Upper lobe of right lung (tissue), 1 donor: ENCODE data around the gene ADGRG1. TPM values are rescaled to one million over a fixed set of nuclear protein-coding genes. Genes with fewer than 3 reads are reported as not detected.

Experiments
- ATAC-seq: fragments of 200-7000 bp; cut with Tn5 transposase; one replicate; pipeline ENCODE4 v1.9.1; 2020; ENCODE audit warnings: mild to moderate bottlenecking, moderate library complexity
- DNase-seq: peaks from one replicate; pipeline ENCODE4 v3.0.0-alpha.2; 2020
- H3K27ac ChIP-seq: fragments of 200-600 bp; one replicate; pipeline ENCODE4 v1.8.0; 2022
- H3K27me3 ChIP-seq: fragments of 200-600 bp; one replicate; pipeline ENCODE4 v1.8.0; 2022; ENCODE audit warnings: mild to moderate bottlenecking
- H3K36me3 ChIP-seq: fragments of 200-600 bp; one replicate; pipeline ENCODE4 v1.8.0; 2022
- H3K4me1 ChIP-seq: fragments of 200-600 bp; one replicate; pipeline ENCODE4 v1.8.0; 2022
- H3K4me3 ChIP-seq: fragments of 200-600 bp; one replicate; pipeline ENCODE4 v1.8.0; 2022; ENCODE audit warnings: mild to moderate bottlenecking
- H3K9me3 ChIP-seq: fragments of 200-600 bp; one replicate; pipeline ENCODE4 v1.8.0; 2022
- CTCF ChIP-seq: fragments of 200-600 bp; IDR thresholded peaks from one replicate; pipeline ENCODE4 v1.8.0; 2022; ENCODE audit warnings: antibody characterized with exemption
- intact Hi-C: fragments of 100-400 bp; cut with DNase I; formaldehyde crosslinking; loops from one replicate; pipeline ENCODE4 v1.11.0; 2022
- total RNA-seq: library from RNA; stranded (reverse); fragmentation: NEBNext Ultra II Directional; extraction: Animal tissue kit (Norgen Biotek cat#: 25700); gene quantifications from one replicate; pipeline ENCODE4 v1.2.1, GENCODE V29; 2021
- donor health status: DM: no; HTN: yes; CAD: no; lungs with severe emphysema.

Gene ADGRG1
- total RNA-seq, 1 donor from 2014 or later: 66.9 TPM

- no peak overlapping the region for H3K4me3 ChIP-seq
- H3K27me3 ChIP-seq: peaks cover 4% of the 10 kb centered on the region
- TF ChIP-seq CTCF: no peak
- no peaks in the 10 kb centered on the region for H3K36me3 ChIP-seq
- no peak for ATAC-seq
- no peaks in the 10 kb centered on the region for H3K9me3 ChIP-seq
- intact Hi-C loops: loop anchor here (5.0 kb wide), 1 partner anchor 53 kb away; no protein-coding TSS in a partner anchor
- H3K27ac ChIP-seq: peak overlapping the region; percentile 70
- no peak for DNase-seq
- H3K4me1 ChIP-seq: peaks cover 34% of the 10 kb centered on the region
Measured at GRCh38 chr16:57645169-57645568, 16.7 kb downstream of the ADGRG1 start.

DNA sequence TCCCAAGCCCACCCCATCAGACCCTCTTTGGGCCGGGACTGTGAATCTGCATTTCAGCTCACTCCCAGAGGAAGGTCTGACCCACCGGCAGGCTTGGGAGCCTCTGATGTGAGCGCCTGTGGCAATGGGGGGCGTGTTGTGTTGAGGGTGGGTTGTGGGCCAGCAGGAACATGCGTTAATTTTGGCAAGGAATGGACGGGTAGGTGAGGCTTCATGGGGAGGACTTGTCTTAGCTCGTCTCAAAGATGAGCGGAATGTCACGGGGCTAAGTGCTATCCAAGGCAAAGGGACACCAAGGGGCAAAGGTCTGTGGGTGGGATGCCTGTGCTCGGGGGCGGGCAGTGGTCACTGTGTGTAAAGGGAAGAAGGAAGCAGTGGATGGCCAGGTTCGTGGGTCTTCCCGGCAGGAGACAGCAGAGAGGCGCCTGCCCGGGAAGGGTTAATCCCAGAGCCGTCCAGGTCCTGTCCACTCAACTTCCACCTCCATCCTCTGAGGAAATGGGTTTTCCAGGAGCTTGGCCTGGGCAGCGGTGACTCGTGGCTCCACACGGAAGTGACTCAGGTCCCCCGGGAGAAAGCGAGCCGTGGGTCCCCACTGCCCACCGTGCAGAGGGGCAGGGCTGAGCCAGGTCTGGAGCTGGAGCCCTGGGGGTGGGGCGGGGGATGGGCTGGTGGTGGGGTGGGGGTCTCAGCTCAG is 17.4 kb downstream of the ADGRG1 start:
- Histone ChIP-seq H3K4me1 (peaks cover 29% of the 10 kb centered on the region), H3K4me3 (no peak overlapping the region), H3K27me3 (peaks cover 4% of the 10 kb centered on the region), H3K9me3 (no peaks in the 10 kb centered on the region), H3K36me3 (peaks cover under 1% of the 10 kb centered on the region), H3K27ac (peak overlapping the region; percentile 70)
- ATAC-seq: peak; percentile 4
- no peak for DNase-seq
- intact Hi-C loops: loop anchor here (5.0 kb wide), 1 partner anchor 54 kb away; no protein-coding TSS in a partner anchor
- TF ChIP-seq CTCF: no peak

- DNase-seq: no peak
- H3K4me1 ChIP-seq: peaks cover 27% of the 10 kb centered on the region
- intact Hi-C loops: loop anchor here (5.0 kb wide), 1 partner anchor 54 kb away; no protein-coding TSS in a partner anchor
Measured at GRCh38 chr16:57646388-57647039, 18.1 kb downstream of the ADGRG1 start.

GRCh38 chr16:57647136-57647875 is 18.9 kb downstream of the ADGRG1 start:
- H3K27me3 ChIP-seq: peaks cover 4% of the 10 kb centered on the region
- TF ChIP-seq CTCF: no peak
- no peak for DNase-seq
- H3K27ac ChIP-seq: peak overlapping the region; percentile 70
- no peak overlapping the region for H3K4me3 ChIP-seq
- ATAC-seq: no peak
- H3K9me3 ChIP-seq: no peaks in the 10 kb centered on the region
- peaks cover 6% of the 10 kb centered on the region for H3K36me3 ChIP-seq
- peaks cover 27% of the 10 kb centered on the region for H3K4me1 ChIP-seq
- intact Hi-C loops: loop anchor here (5.0 kb wide), 1 partner anchor 55 kb away; no protein-coding TSS in a partner anchor

More at GRCh38 chr16:57646388-57647039, 18.1 kb downstream of the ADGRG1 start:
- no peak for ATAC-seq
- Histone ChIP-seq H3K36me3 (peaks cover 6% of the 10 kb centered on the region), H3K27me3 (peaks cover 4% of the 10 kb centered on the region), H3K27ac (peak overlapping the region; percentile 70), H3K9me3 (no peaks in the 10 kb centered on the region), H3K4me3 (no peak overlapping the region)
- TF ChIP-seq CTCF: no peak

GRCh38 chr16:57648125-57648524 is 19.7 kb downstream of the ADGRG1 start:
- Histone ChIP-seq H3K9me3 (no peaks in the 10 kb centered on the region), H3K27ac (peak overlapping the region; percentile 70), H3K36me3 (peaks cover 6% of the 10 kb centered on the region), H3K4me3 (no peak overlapping the region), H3K4me1 (peaks cover 21% of the 10 kb centered on the region), H3K27me3 (peaks cover 4% of the 10 kb centered on the region)
- DNase-seq (no peak), ATAC-seq (no peak)
- TF ChIP-seq CTCF: no peak
- intact Hi-C loops: loop anchor here (5.0 kb wide), 1 partner anchor 56 kb away; no protein-coding TSS in a partner anchor
